ENCODE data around the gene SLC25A33. TPM values are rescaled to one million over a fixed set of nuclear protein-coding genes. Genes with fewer than 3 reads are reported as not detected.

SLC25A33 gene
- total and polyA plus RNA-seq, 8 donors: 2.2 to 6.0 (median 2.7) TPM

- DNase-seq: peak in 2 of 4 donors; percentile 23 to 84
- Histone ChIP-seq H3K27me3 (peaks cover 0 to 5% of the 10 kb centered on the region in 2 donors), H3K36me3 (peaks cover 0 to 3% of the 10 kb centered on the region in 2 donors), H3K4me1 (peaks cover 15 to 50% of the 10 kb centered on the region in 2 donors), H3K4me3 (peak overlapping the region; percentile 56 to 62), H3K27ac (peak overlapping the region in 1 of 2 donors; percentile 45), H3K9me3 (no peaks in the 10 kb centered on the region)
- no peak for ATAC-seq
- intact Hi-C loops (cut with DNase I): no loop called here
- TF ChIP-seq CTCF (IDR thresholded peaks at IDR 0.05): no peak
These were observed 50.0 kb downstream of the SLC25A33 start for GRCh38 chr1:9589144-9589718.

GRCh38 chr1:9589719-9590157 lies 50.5 kb downstream of the SLC25A33 start:
- Histone ChIP-seq H3K27ac (peak overlapping the region in 1 of 2 donors; percentile 45), H3K9me3 (no peaks in the 10 kb centered on the region), H3K4me1 (peaks cover 15 to 50% of the 10 kb centered on the region in 2 donors), H3K36me3 (no peaks in the 10 kb centered on the region), H3K4me3 (peak overlapping the region; percentile 56 to 62), H3K27me3 (peaks cover 0 to 5% of the 10 kb centered on the region in 2 donors)
- DNase-seq (peak in 1 of 4 donors; percentile 3), ATAC-seq (no peak)
- TF ChIP-seq CTCF (IDR thresholded peaks at IDR 0.05): no peak
- intact Hi-C loops (cut with DNase I): no loop called here

- H3K27ac ChIP-seq: no peak overlapping the region
- intact Hi-C loops (cut with DNase I): no loop called here
- H3K36me3 ChIP-seq: no peaks in the 10 kb centered on the region
- DNase-seq (peak in 2 of 4 donors; percentile 30 to 45), ATAC-seq (no peak)
- peak overlapping the region in 1 of 2 donors; percentile 62 for H3K4me3 ChIP-seq
- TF ChIP-seq CTCF (IDR thresholded peaks at IDR 0.05): no peak
- H3K27me3 ChIP-seq: peaks cover 0 to 5% of the 10 kb centered on the region in 2 donors
- H3K9me3 ChIP-seq: no peaks in the 10 kb centered on the region
- H3K4me1 ChIP-seq: peaks cover 15 to 50% of the 10 kb centered on the region in 2 donors
These were observed 50.9 kb downstream of the SLC25A33 start for GRCh38 chr1:9590201-9590600.

GRCh38 chr1:9590945-9591668 lies 51.8 kb downstream of the SLC25A33 start:
- no peak for TF ChIP-seq CTCF (IDR thresholded peaks at IDR 0.05)
- DNase-seq: peak in 1 of 4 donors; percentile 70
- Histone ChIP-seq H3K27ac (no peak overlapping the region), H3K4me1 (peaks cover 15 to 50% of the 10 kb centered on the region in 2 donors), H3K27me3 (peaks cover 0 to 5% of the 10 kb centered on the region in 2 donors), H3K36me3 (no peaks in the 10 kb centered on the region), H3K9me3 (no peaks in the 10 kb centered on the region), H3K4me3 (no peak overlapping the region)
- no peak for ATAC-seq
- intact Hi-C loops (cut with DNase I): no loop called here
